GM12878 (cell line): ENCODE data around the gene LMAN1L. TPM values are rescaled to one million over a fixed set of nuclear protein-coding genes. Genes with fewer than 3 reads are reported as not detected.

Source experiments
- ATAC-seq: fragments of 200-7000 bp; cut with Tn5 transposase; 3 replicates; pipeline ENCODE4 v1.9.1; 2020; ENCODE audit warnings: mild to moderate bottlenecking, moderate library complexity
- BruUV-seq: library from RNA; stranded (reverse); fragments of 400-500 nt; replicated peaks from 2 replicates; lab custom pipeline; 2021; lab: Mats Ljungman, UMichigan
- CTCF ChIA-PET: fragments of 300-600 bp; sonication (Branson Sonifier 250); formaldehyde crosslinking; extraction: SDS; loops from one replicate; lab custom pipeline; 2021; ENCODE audit warnings: inconsistent platforms; lab: Yijun Ruan, JAX
- POLR2A ChIA-PET: fragments of 350-600 bp; formaldehyde crosslinking; extraction: SDS; loops from one replicate; lab custom pipeline; 2021; ENCODE audit warnings: inconsistent platforms; lab: Charles Lee
- RAD21 ChIA-PET: fragments of 300-600 bp; sonication (Branson Sonifier 250); formaldehyde crosslinking; loops from one replicate; lab custom pipeline; 2023; ENCODE audit warnings: antibody characterized with exemption; ENCODE audit not compliant: unreplicated experiment; lab: Charles Lee
- SMC1A ChIA-PET: fragments of 300-600 bp; sonication (Branson Sonifier 250); formaldehyde crosslinking; loops from one replicate; lab custom pipeline; 2023; ENCODE audit not compliant: unreplicated experiment, uncharacterized antibody; lab: Charles Lee
- DNase-seq: peaks from one replicate; pipeline ENCODE4 v3.0.0-alpha.2; 2011; ENCODE audit warnings: low read depth, low spot score
- FAIRE-seq: peaks from 3 replicates; lab custom pipeline; 2011; peaks lifted over from hg19 to GRCh38; lab: Jason Lieb, UNC
- H2AFZ ChIP-seq: 2 replicates; pipeline ENCODE4 v1.6.0; 2011; ENCODE audit warnings: low read depth, low read length, control low read depth; ENCODE audit not compliant: control insufficient read depth
- H3K27ac ChIP-seq: 2 replicates; pipeline ENCODE4 v1.5.1; 2011; ENCODE audit warnings: control low read depth; ENCODE audit not compliant: control insufficient read depth, insufficient read depth
- H3K27me3 ChIP-seq, 2 experiments: replicated peaks in 1 of 2; 2 replicates each; pipeline versions ENCODE4 v1.6.0 to v1.6.1; 2011; ENCODE audit warnings: low read length in 1 of 2; ENCODE audit not compliant: control insufficient read depth in 2 of 2, insufficient read depth in 2 of 2
- H3K36me3 ChIP-seq, 2 experiments: 2 replicates each; pipeline ENCODE4 v1.5.1; 2011; ENCODE audit warnings: low read length in 1 of 2; ENCODE audit not compliant: control insufficient read depth in 2 of 2, insufficient read depth in 2 of 2
- H3K4me1 ChIP-seq: 2 replicates; pipeline ENCODE4 v1.6.1; 2011; ENCODE audit warnings: mild to moderate bottlenecking, low read length, moderate library complexity, mixed read lengths; ENCODE audit not compliant: control insufficient read depth, insufficient read depth
- H3K4me2 ChIP-seq: 2 replicates; pipeline ENCODE4 v1.6.0; 2011; ENCODE audit warnings: control low read depth; ENCODE audit not compliant: control insufficient read depth, insufficient read depth
- H3K4me3 ChIP-seq: fragments of 200-600 bp; sonication (generic); 2 replicates; pipeline ENCODE4 v1.5.1; 2016
- H3K79me2 ChIP-seq: 2 replicates; pipeline ENCODE4 v1.6.0; 2011; ENCODE audit warnings: low read length; ENCODE audit not compliant: control insufficient read depth, insufficient read depth
- H3K9ac ChIP-seq: 2 replicates; pipeline ENCODE4 v1.8.0; 2011; ENCODE audit warnings: low read length, control low read depth, mixed read lengths; ENCODE audit not compliant: control insufficient read depth, insufficient read depth
- H3K9me3 ChIP-seq: replicated peaks from 3 replicates; pipeline ENCODE4 v1.5.1; 2011; ENCODE audit warnings: mild to moderate bottlenecking, low read length; ENCODE audit not compliant: control insufficient read depth, insufficient read depth
- H4K20me1 ChIP-seq: 2 replicates; pipeline ENCODE4 v1.6.0; 2011; ENCODE audit not compliant: control insufficient read depth, insufficient read depth
- ASH2L ChIP-seq: fragments of 300-600, 200-600 bp; sonication (generic); IDR thresholded peaks from 2 replicates; pipeline ENCODE4 v1.6.1; 2017; ENCODE audit warnings: low read depth, mild to moderate bottlenecking, borderline replicate concordance
- ATF7 ChIP-seq: fragments of 450-650 bp; IDR thresholded peaks from 2 replicates; pipeline ENCODE4 v1.6.1; 2016; ENCODE audit warnings: low read depth, mild to moderate bottlenecking
- BMI1 ChIP-seq: fragments of 450-650 bp; IDR thresholded peaks from 2 replicates; pipeline ENCODE4 v1.6.1; 2016; ENCODE audit warnings: mild to moderate bottlenecking, moderate library complexity, borderline replicate concordance
- EED ChIP-seq: sonication (generic); IDR thresholded peaks from 2 replicates; pipeline ENCODE4 v1.6.1; 2016; ENCODE audit warnings: antibody characterized with exemption, low read depth
- EGR1 ChIP-seq, 2 experiments: IDR thresholded peaks; 1 replicate in 1 of 2; 2 replicates in 1 of 2; pipeline ENCODE4 v1.6.1; 2011 to 2012; ENCODE audit warnings: low read depth in 2 of 2, low read length in 2 of 2, borderline replicate concordance in 1 of 2, mild to moderate bottlenecking in 1 of 2, moderate library complexity in 1 of 2
- ESRRA ChIP-seq: IDR thresholded peaks from 2 replicates; pipeline ENCODE4 v1.6.1; 2012; ENCODE audit warnings: mild to moderate bottlenecking, low read length, improper control_type of control experiment
- HDGF ChIP-seq: fragments of 450-650 bp; IDR thresholded peaks from 2 replicates; pipeline ENCODE4 v1.6.1; 2016; ENCODE audit warnings: antibody characterized with exemption
- IKZF2 ChIP-seq, 2 experiments: fragments of 450-650 bp; IDR thresholded peaks; 2 replicates each; pipeline ENCODE4 v1.6.1; 2017; ENCODE audit warnings: mild to moderate bottlenecking in 2 of 2, moderate library complexity in 2 of 2
- MLLT1 ChIP-seq: fragments of 450-650 bp; IDR thresholded peaks from 2 replicates; pipeline ENCODE4 v1.6.1; 2016; ENCODE audit warnings: mild to moderate bottlenecking
- MYC ChIP-seq: IDR thresholded peaks from 2 replicates; pipeline ENCODE4 v1.6.1; 2011; ENCODE audit warnings: mild to moderate bottlenecking, low read length, moderate library complexity, inconsistent platforms; ENCODE audit not compliant: insufficient read depth, insufficient replicate concordance, insufficient read length, severe bottlenecking
- PKNOX1 ChIP-seq: fragments of 450-650 bp; IDR thresholded peaks from 2 replicates; pipeline ENCODE4 v1.6.1; 2016; ENCODE audit warnings: mild to moderate bottlenecking
- TAF1 ChIP-seq: IDR thresholded peaks from 2 replicates; pipeline ENCODE4 v1.6.1; 2011; ENCODE audit warnings: mild to moderate bottlenecking, low read depth, low read length, borderline replicate concordance
- ZNF274 ChIP-seq: IDR thresholded peaks from one replicate; pipeline ENCODE4 v1.8.0; 2011; ENCODE audit not compliant: insufficient read length, insufficient read depth
- ZNF687 ChIP-seq: fragments of 450-650 bp; IDR thresholded peaks from 2 replicates; pipeline ENCODE4 v1.6.1; 2017; ENCODE audit warnings: mild to moderate bottlenecking, moderate library complexity
- ZSCAN29 ChIP-seq: fragments of 450-650 bp; IDR thresholded peaks from 2 replicates; pipeline ENCODE4 v1.6.1; 2017; ENCODE audit warnings: mild to moderate bottlenecking, moderate library complexity
- WGBS: methylation state at CpG from one replicate; pipeline ENCODE4 v1.1.6; 2016; ENCODE audit warnings: low lambda C conversion rate; ENCODE audit not compliant: insufficient replicate concordance, insufficient coverage; ENCODE audit errors: missing lambda C conversion rate; 5-methylcytosine and 5-hydroxymethylcytosine counted together
- in situ Hi-C: fragments of 300-500 bp; cut with MboI; formaldehyde crosslinking; loops from 9 replicates; pipeline ENCODE4 v1.14.3; 2018; ENCODE audit warnings: mixed read lengths
- intact Hi-C: fragments of 100-400 bp; cut with micrococcal nuclease; formaldehyde crosslinking; loops from one replicate; pipeline ENCODE4 v1.14.2; 2022; ENCODE audit not compliant: unreplicated experiment
- polyA plus RNA-seq, 11 experiments: library from polyadenylated mRNA; depleted of rRNA in 4 of 11; unstranded in 6 of 11; stranded (reverse) in 5 of 11; fragments of >200 nt; fragmentation: Nextera tagmentation in 4 of 11; fragmentation: Illumina TruSeq in 1 of 11; extraction: Ambion mirVana in 4 of 11; extraction: Trizol in 1 of 11; gene quantifications; 1 replicate in 1 of 11; 2 replicates in 10 of 11; pipeline versions ENCODE4 v1.2.1 to v1.2.3, GENCODE V29; 2011 to 2016; ENCODE audit warnings: inconsistent platforms in 2 of 11, missing spikeins in 2 of 11, low read depth in 1 of 11
- total RNA-seq, 4 experiments: library from RNA; depleted of rRNA in 3 of 4; stranded (reverse); fragments of >200 nt in 3 of 4; fragmentation: Illumina TruSeq in 1 of 4; extraction: Trizol in 1 of 4; gene quantifications; 2 replicates each; pipeline versions ENCODE4 v1.2.1 to v1.2.3, GENCODE V29; 2013 to 2021

Gene LMAN1L
- total and polyA plus RNA-seq, 10 of the 15 experiments (the other 5 are each of a cell fraction or from before 2014, with no cell fraction given), result not detected

- FAIRE-seq (no peak), ATAC-seq (no peak), DNase-seq (no peak)
- peak overlapping the region; percentile 93 for H3K4me2 ChIP-seq
- ChIA-PET SMC1A (interaction anchor here (0.5 to 6.1 kb wide), 5 partner anchors 27 to 72 kb away, joined by 4 to 43 read pairs (median 6); no protein-coding TSS in a partner anchor), POLR2A (interaction anchor here (0.5 to 1.6 kb wide), 7 partner anchors 13 to 58 kb away, joined by 3 to 10 read pairs (median 5); no protein-coding TSS in a partner anchor), CTCF (interaction anchor here (1.0 to 6.2 kb wide), 8 partner anchors 8 to 74 kb away, joined by 3 to 59 read pairs (median 10); no protein-coding TSS in a partner anchor), RAD21 (interaction anchor here (0.9 to 3.1 kb wide), 8 partner anchors 15 to 107 kb away, joined by 3 to 13 read pairs (median 8); partner anchors contain the start of gene FAM219B)
- peaks cover 13 to 21% of the 10 kb centered on the region in 2 experiments; a peak in 3 of 4 replicates for H3K36me3 ChIP-seq
- in situ Hi-C loops, result no loop called here
- peaks cover 13% of the 10 kb centered on the region for H3K4me1 ChIP-seq
- peak overlapping the region; percentile 47 for H2AFZ ChIP-seq
- H3K9me3 ChIP-seq, result no peaks in the 10 kb centered on the region
- intact Hi-C loops, result loop anchor here (2.0 to 5.0 kb wide), 4 partner anchors 27 to 73 kb away; no protein-coding TSS in a partner anchor
- TF ChIP-seq IKZF2 (IDR thresholded peaks at IDR 0.05) (peak; percentile 31 to 36; a peak in 1 of 4 replicates), ESRRA (0 out of 2 replicates have a peak, but pooled peaks have one; percentile 6), ZNF274 (no peak), EED (0 out of 2 replicates have a peak, but pooled peaks have one; percentile 5), ZNF687 (0 out of 2 replicates have a peak, but pooled peaks have one; percentile 9), ZSCAN29 (no peak), TAF1 (no peak), PKNOX1 (peak; percentile 14; the same call in 1 of the 2 replicates), ASH2L (0 out of 2 replicates have a peak, but pooled peaks have one; percentile 8), MYC (peak; percentile 2), MLLT1 (0 out of 2 replicates have a peak, but pooled peaks have one; percentile 13), HDGF (peak; percentile 40; the same call in 1 of the 2 replicates), BMI1 (no peak), EGR1 (IDR thresholded peaks at IDR 0.05; ENCODE audit: borderline replicate concordance in 1 of 2, low read depth in 2 of 2, low read length in 2 of 2) (peak in 1 of 2 experiments; percentile 33; a peak in 1 of 3 replicates), ATF7 (peak; percentile 37; the same call in 1 of the 2 replicates)
- TF ChIP-seq, all 136 proteins: peak for 11
- 16% methylated on average over 18 of the region's 18 CpGs for WGBS
- Histone ChIP-seq H3K79me2 (peaks cover 3% of the 10 kb centered on the region; the same call in 1 of the 2 replicates), H4K20me1 (no peaks in the 10 kb centered on the region), H3K27me3 (no peaks in the 10 kb centered on the region), H3K4me3 (peak overlapping the region; percentile 62), H3K27ac (peak overlapping the region; percentile 80), H3K9ac (peak overlapping the region; percentile 73)
- TSS peak; percentile 89 for BruUV-seq
These were observed 30.8 kb downstream of the LMAN1L start for GRCh38 chr15:74843445-74843828.
